Sciatic nerve (tissue), 2 donors: ENCODE data around the gene NGEF. TPM values are rescaled to one million over a fixed set of nuclear protein-coding genes. Genes with fewer than 3 reads are reported as not detected.

ENCODE experiments used
- ATAC-seq: fragments of 200-7000 bp; cut with Tn5 transposase; one replicate; pipeline ENCODE4 v1.9.1; 2020; ENCODE audit warnings: mild to moderate bottlenecking, moderate library complexity
- DNase-seq: peaks from one replicate; pipeline ENCODE4 v3.0.0-alpha.2; 2020; ENCODE audit warnings: low spot score
- intact Hi-C: fragments of 100-400 bp; cut with DNase I; formaldehyde crosslinking; loops from one replicate; pipeline ENCODE4 v1.14.2; 2022
- total RNA-seq: library from RNA; stranded (reverse); fragmentation: NEBNext Ultra II Directional; extraction: Animal tissue kit (Norgen Biotek cat#: 25700); gene quantifications from one replicate; pipeline ENCODE4 v1.2.1, GENCODE V29; 2021
- donor health status: DM: no; HTN: no; CAD: no.
- donor health status: DM: no; HTN: no; CAD: no.

The NGEF gene
- total RNA-seq, 1 donor from 2014 or later: 17.5 TPM

GRCh38 chr2:233006648-233007047, 6.4 kb downstream of the NGEF start:
- intact Hi-C loops: no loop called here
- no peak for DNase-seq
- no peak for ATAC-seq

- DNase-seq (no peak), ATAC-seq (no peak)
- intact Hi-C loops: no loop called here
Measured at GRCh38 chr2:233005096-233005495, 8.0 kb downstream of the NGEF start.

GRCh38 chr2:233003658-233004555, 9.1 kb downstream of the NGEF start:
- intact Hi-C loops: no loop called here
- no peak for DNase-seq
- no peak for ATAC-seq

- ATAC-seq: no peak
- intact Hi-C loops: no loop called here
- DNase-seq: no peak
Measured at GRCh38 chr2:233002829-233003657, 10.0 kb downstream of the NGEF start.

- DNase-seq (no peak), ATAC-seq (no peak)
- intact Hi-C loops: no loop called here
Measured at GRCh38 chr2:233000886-233001750, 11.9 kb downstream of the NGEF start.

- DNase-seq: no peak
Measured at GRCh38 chr2:232999354-232999753, 13.7 kb downstream of the NGEF start.

GRCh38 chr2:232998666-232998985, 14.4 kb downstream of the NGEF start:
- intact Hi-C loops: no loop called here
- ATAC-seq: no peak
- no peak for DNase-seq

More at GRCh38 chr2:232999354-232999753, 13.7 kb downstream of the NGEF start:
- no peak for ATAC-seq
- intact Hi-C loops: no loop called here

GRCh38 chr2:232997749-232998665, 15.0 kb downstream of the NGEF start:
- DNase-seq: no peak
- ATAC-seq: no peak
- intact Hi-C loops: no loop called here

GRCh38 chr2:232994446-232994845, 18.6 kb downstream of the NGEF start:
- intact Hi-C loops: no loop called here
- DNase-seq: no peak
- no peak for ATAC-seq

- intact Hi-C loops: no loop called here
- DNase-seq (no peak), ATAC-seq (no peak)
Measured at GRCh38 chr2:232993231-232993821, 19.7 kb downstream of the NGEF start.

- no peak for ATAC-seq
- no peak for DNase-seq
- intact Hi-C loops: no loop called here
Measured at GRCh38 chr2:232986155-232986554, 26.9 kb downstream of the NGEF start.

- no peak for DNase-seq
- intact Hi-C loops: no loop called here
Measured at GRCh38 chr2:232984451-232985207, 28.4 kb downstream of the NGEF start.

GRCh38 chr2:232983669-232984140, 29.4 kb downstream of the NGEF start:
- DNase-seq (no peak), ATAC-seq (no peak)
- intact Hi-C loops: loop anchor here (1.0 kb wide), 1 partner anchor 37 kb away; no protein-coding TSS in a partner anchor

More at GRCh38 chr2:232984451-232985207, 28.4 kb downstream of the NGEF start:
- ATAC-seq: no peak

- no peak for ATAC-seq
- DNase-seq: no peak
- intact Hi-C loops: loop anchor here (1.0 kb wide), 1 partner anchor 37 kb away; no protein-coding TSS in a partner anchor
Measured at GRCh38 chr2:232982926-232983668, 30.0 kb downstream of the NGEF start.

GRCh38 chr2:232981767-232982360, 31.2 kb downstream of the NGEF start:
- intact Hi-C loops: no loop called here
- no peak for DNase-seq
- ATAC-seq: no peak

- ATAC-seq (no peak), DNase-seq (no peak)
- intact Hi-C loops: no loop called here
Measured at GRCh38 chr2:232981356-232981755, 31.7 kb downstream of the NGEF start.
